Left forelimb (tissue), 1 donor: ENCODE measurements around the gene GBA2.

Source experiments
- DNase-seq: peaks from one replicate; pipeline ENCODE4 v3.0.0-alpha.2; 2018; ENCODE audit warnings: low spot score

Gene GBA2

DNA sequence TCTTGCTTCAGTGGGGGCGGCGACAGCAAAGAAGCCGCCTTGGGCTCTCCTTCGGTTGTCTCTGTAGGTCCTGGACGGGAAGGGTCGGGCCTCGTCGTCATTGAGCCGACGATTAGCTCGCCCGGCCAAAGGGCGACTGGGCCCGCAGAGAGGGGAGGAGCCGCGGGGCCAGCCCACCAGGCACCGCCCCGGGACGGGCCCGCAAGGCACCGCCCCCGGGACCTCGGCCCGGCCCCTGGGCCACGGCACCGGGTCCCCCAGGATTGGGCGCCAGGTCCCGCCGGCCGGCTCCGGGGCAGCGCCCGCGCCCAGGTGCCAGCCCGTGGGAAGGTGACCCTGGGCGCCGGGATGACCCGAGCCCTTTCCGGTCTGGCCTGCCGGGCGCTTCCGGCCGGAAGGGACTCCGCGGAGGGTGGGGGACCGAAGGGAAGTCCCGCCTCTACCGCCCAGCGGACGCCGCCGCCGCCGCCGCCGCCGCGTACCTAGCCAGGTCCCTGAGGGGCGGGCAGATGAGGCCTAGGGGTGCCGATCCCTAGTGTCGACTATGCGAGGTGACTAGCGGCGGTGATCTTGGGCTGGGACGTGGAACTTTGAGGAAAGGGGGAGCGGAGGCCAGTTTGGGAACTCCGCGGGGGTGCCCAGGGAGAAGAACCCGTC is at the start of gene GBA2, which contains the start of gene RGP1:
TSS of gene GBA2 (minus strand) at position 371 of the 657 bp plus-strand sequence. CDS start 524 bp downstream, outside the sequence.
TSS of gene RGP1 (plus strand) at position 430 of the 657 bp plus-strand sequence. CDS start 469 bp downstream, outside the sequence.
- peak; percentile 88 for DNase-seq

GRCh38 chr9:35797311-35798109 is 48.5 kb upstream of the GBA2 start:
- DNase-seq: no peak

DNA sequence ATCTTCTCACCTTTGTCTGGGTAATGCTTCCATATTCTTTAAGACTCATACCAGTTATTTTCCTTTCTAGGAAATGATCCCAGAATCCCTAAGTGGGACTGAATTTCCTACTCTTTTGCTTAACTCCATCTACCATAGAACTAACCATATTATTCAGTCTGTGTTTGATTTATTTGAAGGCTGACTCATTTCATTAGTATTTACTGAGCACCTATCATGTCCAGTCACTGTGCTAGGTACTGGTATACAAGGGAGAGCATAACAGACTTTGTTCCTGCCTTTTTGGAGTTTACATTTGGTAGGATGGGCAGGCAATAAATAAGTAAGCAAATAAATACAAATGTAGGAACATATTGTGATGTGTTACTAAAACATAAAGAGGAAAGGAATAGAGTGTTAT is 46.7 kb upstream of the GBA2 start:
- no peak for DNase-seq

GRCh38 chr9:35793461-35793860 is 44.4 kb upstream of the GBA2 start:
- no peak for DNase-seq

DNA sequence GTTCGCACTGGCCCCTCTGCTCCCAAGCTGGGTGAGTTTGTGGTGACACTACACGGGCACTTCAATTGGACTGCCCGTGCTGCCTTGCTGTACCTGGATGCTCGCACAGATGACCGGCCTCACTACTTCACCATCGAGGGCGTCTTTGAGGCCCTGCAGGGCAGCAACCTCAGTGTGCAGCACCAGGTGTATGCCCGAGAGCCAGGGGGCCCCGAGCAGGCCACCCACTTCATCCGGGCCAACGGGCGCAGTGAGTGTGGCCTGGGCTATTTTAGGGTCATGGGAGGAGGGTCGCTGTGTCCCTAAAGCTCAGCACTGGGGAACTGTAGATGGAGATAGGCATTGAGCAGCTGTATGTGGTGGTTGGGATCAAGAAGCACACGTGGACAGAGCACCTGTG is 43.8 kb upstream of the GBA2 start:
- no peak for DNase-seq

- no peak for DNase-seq
These were observed 43.2 kb upstream of the GBA2 start for GRCh38 chr9:35792024-35792813.

DNA sequence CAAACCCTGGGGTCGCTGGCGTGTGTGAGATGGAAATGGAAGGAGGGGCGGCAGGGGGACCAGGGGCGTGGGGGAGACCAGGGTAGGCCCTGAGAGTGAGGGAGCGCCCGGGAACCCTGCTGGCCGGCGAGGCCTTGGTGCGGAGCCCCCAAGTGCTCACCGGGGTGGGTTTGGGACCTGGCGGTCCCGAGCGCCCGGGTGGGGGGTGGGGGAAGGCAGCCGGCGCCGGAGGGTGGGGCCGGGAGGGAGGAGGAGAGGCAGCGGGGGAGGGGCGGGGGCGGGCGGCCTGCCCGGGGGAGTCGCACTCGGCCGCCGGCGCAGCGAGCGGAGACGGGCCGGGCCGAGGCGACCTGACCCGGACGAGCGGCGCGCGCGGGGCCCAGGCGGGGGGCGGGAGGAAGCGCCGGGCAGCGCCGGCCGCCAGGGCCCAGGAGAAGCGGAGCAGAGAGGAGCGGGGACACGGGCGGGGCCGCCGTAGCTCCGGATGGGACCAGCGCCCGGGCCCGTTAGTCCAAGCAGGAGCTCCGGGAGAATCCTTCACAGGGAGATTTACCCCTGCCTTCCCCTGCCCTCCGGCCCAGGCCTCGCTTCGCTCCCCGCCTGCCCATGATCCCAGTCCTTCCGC is 42.4 kb upstream of the GBA2 start, which contains the start of gene NPR2:
TSS of gene NPR2 (plus strand) at position 295 of the 625 bp plus-strand sequence. CDS start 818 bp downstream, outside the sequence.
- DNase-seq: peak; percentile 77

- DNase-seq: peak; percentile 81
These were observed 41.6 kb upstream of the GBA2 start for GRCh38 chr9:35790385-35791296.

DNA sequence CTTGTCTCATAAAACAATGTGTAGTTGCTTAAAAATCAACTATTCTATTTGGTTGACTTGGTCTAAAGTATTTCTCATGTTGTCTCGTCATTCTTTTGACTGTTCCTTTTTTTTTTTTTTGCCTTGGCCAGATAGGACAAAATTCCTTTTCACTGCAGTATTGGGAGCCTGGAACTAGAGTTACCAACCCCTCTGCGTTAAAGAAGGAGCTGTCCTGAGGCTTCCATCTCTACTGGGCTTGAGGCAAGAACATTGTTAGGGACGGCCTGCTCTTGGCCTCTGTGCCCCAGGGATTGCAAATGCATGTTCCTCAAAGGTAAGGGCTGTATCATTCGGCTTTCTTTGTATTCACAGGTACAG is 41.0 kb upstream of the GBA2 start:
- no peak for DNase-seq

DNA sequence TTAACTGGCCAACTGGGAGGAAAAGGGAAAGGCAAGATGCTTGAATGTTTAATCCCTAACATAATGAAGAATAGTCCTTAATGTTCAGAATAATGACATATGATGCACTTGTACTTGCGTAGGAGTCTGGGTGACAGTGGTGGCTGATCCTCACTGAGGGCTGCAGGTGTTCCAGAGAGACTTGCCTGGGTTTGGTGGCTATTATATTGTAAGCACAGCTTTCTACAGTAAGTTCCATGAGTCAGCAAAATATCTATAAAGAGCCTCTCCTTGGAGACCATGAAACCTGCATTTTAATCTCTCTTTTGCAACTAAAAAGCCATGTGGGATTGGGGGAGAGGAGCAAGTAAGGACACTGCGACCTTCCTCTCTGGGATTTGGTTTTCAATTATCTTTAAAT is 40.5 kb upstream of the GBA2 start:
- DNase-seq: no peak

GRCh38 chr9:35783418-35783817 is 34.4 kb upstream of the GBA2 start:
- DNase-seq: no peak

GRCh38 chr9:35781066-35781465 is 32.0 kb upstream of the GBA2 start:
- no peak for DNase-seq

DNA sequence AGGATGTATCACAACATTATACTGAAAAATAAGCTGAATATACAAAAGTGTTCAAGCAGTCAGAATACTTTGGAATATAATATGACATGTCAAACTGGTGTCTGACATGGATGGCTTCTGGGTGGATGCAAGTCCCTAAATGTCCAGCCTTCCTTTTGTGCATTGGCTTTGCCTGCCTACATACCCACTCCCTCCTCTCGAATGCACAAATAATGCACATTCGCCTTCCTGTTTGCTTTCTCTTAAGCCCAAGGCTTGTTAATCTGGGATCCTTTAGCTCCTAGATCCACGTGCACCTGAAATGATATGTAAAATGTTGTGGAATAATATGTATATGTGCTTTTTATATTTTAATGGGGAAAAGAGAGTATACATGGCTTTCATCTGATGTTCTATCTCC is 29.5 kb upstream of the GBA2 start:
- DNase-seq: no peak

GRCh38 chr9:35776018-35776417 is 27.0 kb upstream of the GBA2 start:
- no peak for DNase-seq

DNA sequence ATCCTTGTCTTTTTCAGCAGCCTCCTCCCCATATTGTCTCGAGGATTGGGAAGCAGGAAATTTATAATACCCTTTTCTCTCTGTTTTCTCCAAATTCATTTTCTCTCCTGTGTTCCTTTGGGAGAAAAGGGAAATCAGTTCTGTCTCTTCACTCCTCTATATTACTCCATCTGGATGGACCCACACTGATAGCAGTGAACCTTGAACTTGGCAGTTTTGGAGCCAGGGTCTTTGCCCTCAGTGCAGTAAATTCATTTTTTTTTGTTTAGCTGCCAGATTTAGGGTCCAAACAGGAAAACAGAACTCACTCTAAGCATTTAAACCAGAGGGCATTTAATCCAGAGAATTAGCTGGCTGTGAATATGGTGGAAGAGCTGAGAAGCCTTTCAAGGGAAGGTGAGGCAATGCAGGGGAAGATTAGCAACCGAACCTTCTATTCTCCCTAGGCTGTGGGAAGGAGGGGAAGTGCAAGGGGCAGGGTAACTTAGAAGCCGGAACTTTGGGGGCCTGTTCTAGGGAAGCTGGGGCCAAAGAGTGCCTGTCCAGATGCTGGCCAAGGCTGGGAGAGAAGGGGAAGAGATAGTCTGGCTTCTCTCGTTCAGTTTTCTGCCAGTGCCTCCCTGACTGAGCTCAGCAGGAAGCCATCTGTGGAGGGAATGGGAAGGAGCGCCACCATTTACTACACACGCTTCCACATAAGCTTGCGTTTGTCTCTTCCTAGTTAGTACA is 26.0 kb upstream of the GBA2 start:
- no peak for DNase-seq

- DNase-seq: no peak
These were observed 22.9 kb upstream of the GBA2 start for GRCh38 chr9:35771943-35772342.

GRCh38 chr9:35771534-35771933 is 22.5 kb upstream of the GBA2 start:
- no peak for DNase-seq

- DNase-seq: no peak
These were observed 22.0 kb upstream of the GBA2 start for GRCh38 chr9:35771075-35771433.

- no peak for DNase-seq
These were observed 20.7 kb upstream of the GBA2 start for GRCh38 chr9:35769763-35770162.

- DNase-seq: no peak
These were observed 18.4 kb upstream of the GBA2 start for GRCh38 chr9:35767458-35767857.
